ENCODE results near the gene USB1.

USB1 gene
- 12.4 to 14.4 reads per million in 2 experiments for total RNA-seq

GRCh38 chr16:58000706-58001676 lies at the start of gene USB1:
USB1 (plus strand) TSS chr16:58001407; CDS start chr16:58001484, 77 bp downstream.
- peak; percentile 74 for DNase-seq (ENCODE audit: low read depth)

- DNase-seq (ENCODE audit: low read depth): no peak
Observed at GRCh38 chr16:57952909-57953308, 48.3 kb upstream of the USB1 start.

- DNase-seq (ENCODE audit: low read depth): no peak
Observed at GRCh38 chr16:57953857-57954256, 47.4 kb upstream of the USB1 start.

- no peak for DNase-seq (ENCODE audit: low read depth)
Observed at GRCh38 chr16:57955572-57956188, 45.5 kb upstream of the USB1 start.

- DNase-seq (ENCODE audit: low read depth): no peak
Observed at GRCh38 chr16:57956270-57956808, 44.9 kb upstream of the USB1 start.

- DNase-seq (ENCODE audit: low read depth): no peak
Observed at GRCh38 chr16:57956924-57957672, 44.1 kb upstream of the USB1 start.

GRCh38 chr16:57957673-57958392 lies 43.4 kb upstream of the USB1 start:
- DNase-seq (ENCODE audit: low read depth): no peak

- DNase-seq (ENCODE audit: low read depth): no peak
Observed at GRCh38 chr16:57958544-57958943, 42.7 kb upstream of the USB1 start.

GRCh38 chr16:57959121-57959520 lies 42.1 kb upstream of the USB1 start:
- DNase-seq (ENCODE audit: low read depth): no peak

- DNase-seq (ENCODE audit: low read depth): no peak
Observed at GRCh38 chr16:57959804-57960203, 41.4 kb upstream of the USB1 start.

GRCh38 chr16:57960310-57960709 lies 40.9 kb upstream of the USB1 start:
- no peak for DNase-seq (ENCODE audit: low read depth)

GRCh38 chr16:57960826-57961472 lies 40.3 kb upstream of the USB1 start:
- DNase-seq (ENCODE audit: low read depth): no peak

- DNase-seq (ENCODE audit: low read depth): no peak
Observed at GRCh38 chr16:57961538-57961937, 39.7 kb upstream of the USB1 start.

- no peak for DNase-seq (ENCODE audit: low read depth)
Observed at GRCh38 chr16:57962046-57962445, 39.2 kb upstream of the USB1 start.

GRCh38 chr16:57962756-57963155 lies 38.5 kb upstream of the USB1 start:
- no peak for DNase-seq (ENCODE audit: low read depth)

- DNase-seq (ENCODE audit: low read depth): no peak
Observed at GRCh38 chr16:57964157-57964700, 37.0 kb upstream of the USB1 start.

- no peak for DNase-seq (ENCODE audit: low read depth)
Observed at GRCh38 chr16:57966204-57966771, 34.9 kb upstream of the USB1 start.

- no peak for DNase-seq (ENCODE audit: low read depth)
Observed at GRCh38 chr16:57966986-57967385, 34.2 kb upstream of the USB1 start.

- no peak for DNase-seq (ENCODE audit: low read depth)
Observed at GRCh38 chr16:57967916-57968315, 33.3 kb upstream of the USB1 start.

- no peak for DNase-seq (ENCODE audit: low read depth)
Observed at GRCh38 chr16:57969451-57970123, 31.6 kb upstream of the USB1 start.

All from T follicular helper cell (primary cell).